H1 (cell line): ENCODE measurements around the gene FANCF. TPM values are rescaled to one million over a fixed set of nuclear protein-coding genes. Genes with fewer than 3 reads are reported as not detected.

Source experiments
- polyA plus RNA-seq, 7 experiments: library from polyadenylated mRNA; depleted of rRNA in 3 of 7; stranded (reverse) in 5 of 7; unstranded in 2 of 7; fragments of >200 nt in 5 of 7; fragments of 200-250 nt in 2 of 7; gene quantifications; 1 replicate in 5 of 7; 2 replicates in 1 of 7; 4 replicates in 1 of 7; pipeline versions ENCODE4 v1.2.1 to v1.2.3, GENCODE V29; 2011 to 2013; ENCODE audit warnings: missing spikeins in 2 of 7, mixed read lengths in 2 of 7
- total RNA-seq: library from RNA; stranded (reverse); fragmentation: NEBNext Ultra II Directional; extraction: Animal tissue kit (Norgen Biotek cat#: 25700); gene quantifications from 2 replicates; pipeline ENCODE4 v1.2.1, GENCODE V29; 2021

FANCF gene
- total and polyA plus RNA-seq, 2 of the 8 experiments (the other 6 are each of a cell fraction or from before 2014, with no cell fraction given), result 10.0 to 29.4 TPM

Other genes with a start within 250 kb of the FANCF start
- gene GAS2, start 40.8 kb upstream of the FANCF start, total RNA-seq, result 1.5 and 1.7 TPM in 2 replicates
- 0.70 and 0.71 TPM in 2 replicates for gene GAS2, start 40.8 kb upstream of the FANCF start, polyA plus RNA-seq (2011; rRNA removed)
- gene SVIP, start 204.0 kb upstream of the FANCF start, total RNA-seq, result 10.5 and 11.4 TPM in 2 replicates
- gene SVIP, start 204.0 kb upstream of the FANCF start, polyA plus RNA-seq (2011; rRNA removed), result 0.69 and 1.2 TPM in 2 replicates
- not detected in 2 replicates for gene CCDC179, start 234.7 kb upstream of the FANCF start, total RNA-seq
- gene CCDC179, start 234.7 kb upstream of the FANCF start, polyA plus RNA-seq (2011; rRNA removed), result not detected in 2 replicates